ENCODE results near the gene CEP20.

GRCh38 chr16:15873737-15874136 is 14.7 kb downstream of the CEP20 start:
- TF ChIP-seq, protein P1, sequence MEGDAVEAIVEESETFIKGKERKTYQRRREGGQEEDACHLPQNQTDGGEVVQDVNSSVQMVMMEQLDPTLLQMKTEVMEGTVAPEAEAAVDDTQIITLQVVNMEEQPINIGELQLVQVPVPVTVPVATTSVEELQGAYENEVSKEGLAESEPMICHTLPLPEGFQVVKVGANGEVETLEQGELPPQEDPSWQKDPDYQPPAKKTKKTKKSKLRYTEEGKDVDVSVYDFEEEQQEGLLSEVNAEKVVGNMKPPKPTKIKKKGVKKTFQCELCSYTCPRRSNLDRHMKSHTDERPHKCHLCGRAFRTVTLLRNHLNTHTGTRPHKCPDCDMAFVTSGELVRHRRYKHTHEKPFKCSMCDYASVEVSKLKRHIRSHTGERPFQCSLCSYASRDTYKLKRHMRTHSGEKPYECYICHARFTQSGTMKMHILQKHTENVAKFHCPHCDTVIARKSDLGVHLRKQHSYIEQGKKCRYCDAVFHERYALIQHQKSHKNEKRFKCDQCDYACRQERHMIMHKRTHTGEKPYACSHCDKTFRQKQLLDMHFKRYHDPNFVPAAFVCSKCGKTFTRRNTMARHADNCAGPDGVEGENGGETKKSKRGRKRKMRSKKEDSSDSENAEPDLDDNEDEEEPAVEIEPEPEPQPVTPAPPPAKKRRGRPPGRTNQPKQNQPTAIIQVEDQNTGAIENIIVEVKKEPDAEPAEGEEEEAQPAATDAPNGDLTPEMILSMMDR (IDR thresholded peaks at IDR 0.05) = no peak
- TF ChIP-seq POLR2A (IDR thresholded peaks at IDR 0.05) = no peak
